Measurements from ENCODE around the gene CDHR5.

DNA sequence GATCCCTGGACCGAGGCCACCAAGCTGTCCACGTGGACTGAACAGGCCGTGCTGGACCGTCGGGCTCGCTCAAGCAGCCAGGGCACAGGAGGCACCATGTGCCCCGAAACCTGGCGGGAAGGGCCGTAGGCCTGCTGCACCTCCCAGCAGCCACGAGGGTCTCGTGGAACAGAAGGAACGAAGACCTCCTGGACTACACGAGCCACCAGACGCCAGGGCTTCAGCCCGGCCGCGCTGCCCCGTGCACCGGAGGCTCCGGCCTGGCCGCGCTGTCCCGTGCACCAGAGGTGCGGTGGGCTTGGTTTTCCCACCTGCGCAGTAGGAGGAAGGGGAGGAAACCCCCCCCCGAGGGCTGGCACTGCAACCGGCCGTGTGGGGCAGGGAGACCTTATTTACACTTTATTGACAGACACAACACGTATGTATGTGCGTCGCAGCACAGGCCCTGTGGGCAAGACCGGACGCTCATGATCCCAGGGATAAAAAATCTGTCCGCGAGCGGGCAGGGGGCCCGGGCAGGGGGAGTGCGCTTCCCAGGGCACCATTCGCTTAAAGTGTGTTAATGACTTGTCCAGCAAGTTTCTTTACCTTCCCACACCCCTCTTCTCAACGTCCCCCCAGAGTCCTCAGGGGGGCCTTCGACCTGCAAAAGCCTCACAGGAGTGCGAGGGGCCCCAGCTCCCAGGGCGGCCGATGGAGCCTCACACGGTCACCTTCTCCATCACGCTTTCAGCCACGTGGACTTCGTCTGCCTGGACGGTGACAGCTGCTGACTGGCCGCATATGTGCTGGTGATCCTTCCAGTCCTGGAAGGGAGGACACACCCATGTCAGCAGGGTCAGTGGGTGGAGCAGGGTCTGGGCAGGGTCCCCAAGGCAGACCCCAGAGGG lies 19.3 kb upstream of the CDHR5 start:
- TF ChIP-seq, protein P1, sequence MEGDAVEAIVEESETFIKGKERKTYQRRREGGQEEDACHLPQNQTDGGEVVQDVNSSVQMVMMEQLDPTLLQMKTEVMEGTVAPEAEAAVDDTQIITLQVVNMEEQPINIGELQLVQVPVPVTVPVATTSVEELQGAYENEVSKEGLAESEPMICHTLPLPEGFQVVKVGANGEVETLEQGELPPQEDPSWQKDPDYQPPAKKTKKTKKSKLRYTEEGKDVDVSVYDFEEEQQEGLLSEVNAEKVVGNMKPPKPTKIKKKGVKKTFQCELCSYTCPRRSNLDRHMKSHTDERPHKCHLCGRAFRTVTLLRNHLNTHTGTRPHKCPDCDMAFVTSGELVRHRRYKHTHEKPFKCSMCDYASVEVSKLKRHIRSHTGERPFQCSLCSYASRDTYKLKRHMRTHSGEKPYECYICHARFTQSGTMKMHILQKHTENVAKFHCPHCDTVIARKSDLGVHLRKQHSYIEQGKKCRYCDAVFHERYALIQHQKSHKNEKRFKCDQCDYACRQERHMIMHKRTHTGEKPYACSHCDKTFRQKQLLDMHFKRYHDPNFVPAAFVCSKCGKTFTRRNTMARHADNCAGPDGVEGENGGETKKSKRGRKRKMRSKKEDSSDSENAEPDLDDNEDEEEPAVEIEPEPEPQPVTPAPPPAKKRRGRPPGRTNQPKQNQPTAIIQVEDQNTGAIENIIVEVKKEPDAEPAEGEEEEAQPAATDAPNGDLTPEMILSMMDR (IDR thresholded peaks at IDR 0.05), result no peak
- TF ChIP-seq POLR2A (IDR thresholded peaks at IDR 0.05), result no peak

Data from testis (tissue), 2 donors.